A673 (cell line): ENCODE data around the gene STYX. TPM values are rescaled to one million over a fixed set of nuclear protein-coding genes. Genes with fewer than 3 reads are reported as not detected.

Experiments used
- BruUV-seq: library from RNA; stranded (reverse); fragments of 400-500 nt; replicated peaks from 2 replicates; lab custom pipeline; 2021; lab: Mats Ljungman, UMichigan
- CTCF ChIA-PET: fragments of 300-600 bp; sonication (Branson Sonifier 250); formaldehyde crosslinking; loops from one replicate; lab custom pipeline; 2022; ENCODE audit warnings: antibody characterized with exemption; lab: Charles Lee
- POLR2A ChIA-PET: fragments of 300-600 bp; sonication (Branson Sonifier 250); formaldehyde crosslinking; loops from one replicate; lab custom pipeline; 2022; ENCODE audit warnings: antibody characterized with exemption; ENCODE audit not compliant: low non-redundant PET; lab: Charles Lee
- DNase-seq: peaks from one replicate; pipeline ENCODE4 v3.0.0-alpha.2; 2015; ENCODE audit warnings: low spot score
- H3K27ac ChIP-seq: fragments of 200-600 bp; sonication (generic); 2 replicates; pipeline ENCODE4 v1.5.1; 2016; ENCODE audit warnings: mixed run types, low read depth, mild to moderate bottlenecking, mixed read lengths, antibody characterized with exemption, low read length; ENCODE audit not compliant: poor library complexity, severe bottlenecking
- H3K27me3 ChIP-seq: fragments of 200-600 bp; sonication (generic); replicated peaks from 2 replicates; pipeline ENCODE4 v1.6.1; 2017; ENCODE audit warnings: mixed run types, low read depth, mild to moderate bottlenecking, mixed read lengths, antibody characterized with exemption, low read length; ENCODE audit not compliant: insufficient read depth, poor library complexity
- H3K36me3 ChIP-seq: fragments of 200-600 bp; sonication (generic); 2 replicates; pipeline ENCODE4 v1.6.1; 2016; ENCODE audit warnings: mixed run types, mild to moderate bottlenecking, mixed read lengths, antibody characterized with exemption, low read length; ENCODE audit not compliant: insufficient read depth, poor library complexity, severe bottlenecking
- H3K4me1 ChIP-seq: fragments of 200-600 bp; sonication (generic); 2 replicates; pipeline ENCODE4 v1.6.1; 2017; ENCODE audit warnings: mixed run types, mild to moderate bottlenecking, mixed read lengths, antibody characterized with exemption, low read length; ENCODE audit not compliant: insufficient read depth, poor library complexity, severe bottlenecking
- H3K4me3 ChIP-seq: fragments of 200-600 bp; sonication (generic); 2 replicates; pipeline ENCODE4 v1.5.1; 2016; ENCODE audit warnings: low read depth, mixed run types, mild to moderate bottlenecking, mixed read lengths, low read length; ENCODE audit not compliant: poor library complexity, severe bottlenecking
- H3K9me3 ChIP-seq: fragments of 200-600 bp; sonication (generic); 2 replicates; pipeline ENCODE4 v1.6.1; 2016; ENCODE audit warnings: mixed run types, low read depth, mild to moderate bottlenecking, mixed read lengths, antibody characterized with exemption, low read length; ENCODE audit not compliant: poor library complexity, severe bottlenecking
- CTCF ChIP-seq: fragments of 300-800, 200-600 bp; sonication (generic); conservative IDR thresholded peaks from 2 replicates; pipeline ENCODE4 v1.5.1; 2017; ENCODE audit warnings: low read depth, mild to moderate bottlenecking, antibody characterized with exemption, low read length, moderate library complexity, mixed read lengths
- EZH2 ChIP-seq: fragments of 200-600 bp; sonication (generic); IDR thresholded peaks from 2 replicates; pipeline ENCODE4 v1.6.1; 2017; ENCODE audit warnings: borderline replicate concordance, low read depth, mild to moderate bottlenecking, mixed read lengths, antibody characterized with exemption, low read length; ENCODE audit not compliant: poor library complexity, severe bottlenecking
- intact Hi-C: fragments of 100-400 bp; cut with micrococcal nuclease; formaldehyde crosslinking; loops from one replicate; pipeline ENCODE4 v1.10.0; 2022; ENCODE audit not compliant: unreplicated experiment
- total RNA-seq: library from RNA; stranded (reverse); gene quantifications from 2 replicates; pipeline ENCODE4 v1.2.3, GENCODE V29; 2021

The STYX gene
- total RNA-seq, 1 experiment from 2014 or later, result 9.4 TPM

- Histone ChIP-seq H3K4me3 (no peak overlapping the region), H3K27ac (no peak overlapping the region), H3K4me1 (peaks cover 18% of the 10 kb centered on the region), H3K27me3 (no peaks in the 10 kb centered on the region), H3K9me3 (no peaks in the 10 kb centered on the region), H3K36me3 (peaks cover 7% of the 10 kb centered on the region)
- no peak for TF ChIP-seq CTCF
- TF ChIP-seq EZH2, result no peak
- no TSS peak for BruUV-seq
- CTCF ChIA-PET, result no interaction called here
- POLR2A ChIA-PET, result no interaction called here
- no peak for DNase-seq
- intact Hi-C loops, result no loop called here
Measured at GRCh38 chr14:52703664-52704063, 26.3 kb upstream of the STYX start.

- ChIA-PET POLR2A (no interaction called here), CTCF (no interaction called here)
- Histone ChIP-seq H3K4me1 (peaks cover 22% of the 10 kb centered on the region), H3K36me3 (peaks cover 33% of the 10 kb centered on the region), H3K27me3 (no peaks in the 10 kb centered on the region), H3K9me3 (no peaks in the 10 kb centered on the region), H3K4me3 (peak overlapping the region; percentile 87), H3K27ac (peak overlapping the region; percentile 94)
- TF ChIP-seq EZH2 (no peak), CTCF (no peak)
- intact Hi-C loops, result no loop called here
- peak; percentile 26 for DNase-seq
- BruUV-seq, result no TSS peak
Measured at GRCh38 chr14:52706286-52706685, 23.7 kb upstream of the STYX start.

- H3K4me3 ChIP-seq, result peak within 1 kb of the TSS; percentile 87
- BruUV-seq, result no TSS peak
- intact Hi-C loops, result no loop called here
Measured at GRCh38 chr14:52706724-52707706, 23.0 kb upstream of the STYX start, which contains the start of gene PSMC6. Gene PSMC6, plus strand, starts transcription at chr14:52707200. Its CDS starts 20 bp downstream, at chr14:52707220.

More at GRCh38 chr14:52706724-52707706, 23.0 kb upstream of the STYX start, which contains the start of gene PSMC6:
- peaks cover 28% of the 10 kb centered on the region for H3K4me1 ChIP-seq
- H3K27me3 ChIP-seq, result no peaks in the 10 kb centered on the region
- peak; percentile 95 for DNase-seq
- POLR2A ChIA-PET, result no interaction called here
- CTCF ChIA-PET, result interaction anchor here (0.6 kb wide), 1 partner anchor 194 kb away, joined by 3 read pairs; no protein-coding TSS in a partner anchor
- peaks cover 40% of the 10 kb centered on the region for H3K36me3 ChIP-seq
- no peak for TF ChIP-seq CTCF
- no peak for TF ChIP-seq EZH2
- H3K9me3 ChIP-seq, result no peaks in the 10 kb centered on the region
- peak within 1 kb of the TSS; percentile 94 for H3K27ac ChIP-seq
